HL-60 (cell line): ENCODE results near the gene E2F2.
A peak's percentile ranks its signal among the peaks of the same experiment; 100 is the strongest.

Source experiments
- DNase-seq, 2 experiments: peaks; one replicate each; pipeline ENCODE4 v3.0.0-alpha.2; 2010 to 2020; ENCODE audit warnings: low read depth in 1 of 2, low spot score in 1 of 2
- H3K27ac ChIP-seq: fragments of 250-450 bp; sonication (Bioruptor Pico); replicated peaks from 2 replicates; pipeline ENCODE4 v1.5.1; 2020; ENCODE audit warnings: mild to moderate bottlenecking, moderate library complexity
- H3K27me3 ChIP-seq: fragments of 250-450 bp; sonication (Bioruptor Pico); 2 replicates; pipeline ENCODE4 v1.5.1; 2021; ENCODE audit warnings: mild to moderate bottlenecking, moderate library complexity; ENCODE audit not compliant: insufficient read depth, poor library complexity, severe bottlenecking
- H3K4me3 ChIP-seq: replicated peaks from 2 replicates; pipeline ENCODE4 v1.5.1; 2011; ENCODE audit warnings: mild to moderate bottlenecking, control low read depth, low read length; ENCODE audit not compliant: insufficient read depth
- CTCF ChIP-seq: IDR thresholded peaks from one replicate; pipeline ENCODE4 v1.5.1; 2011; ENCODE audit warnings: low read length, control low read depth, inconsistent platforms; ENCODE audit not compliant: insufficient read depth
- GABPA ChIP-seq: IDR thresholded peaks from 2 replicates; pipeline ENCODE4 v1.6.1; 2012; ENCODE audit warnings: low read depth
- POLR2AphosphoS5 ChIP-seq: IDR thresholded peaks from 2 replicates; pipeline ENCODE4 v1.6.1; 2012; ENCODE audit warnings: low read depth
- REST ChIP-seq: IDR thresholded peaks from 2 replicates; pipeline ENCODE4 v1.6.1; 2012; ENCODE audit warnings: low read depth; ENCODE audit not compliant: insufficient replicate concordance
- SPI1 ChIP-seq: IDR thresholded peaks from 2 replicates; pipeline ENCODE4 v1.6.1; 2012; ENCODE audit warnings: low read depth, mild to moderate bottlenecking, borderline replicate concordance

The E2F2 gene

GRCh38 chr1:23556635-23557470, 25.8 kb upstream of the E2F2 start:
- no peak for DNase-seq
- no peak overlapping the region for H3K27ac ChIP-seq
- H3K27me3 ChIP-seq = peaks cover 72% of the 10 kb centered on the region
- H3K4me3 ChIP-seq = no peak overlapping the region
- no peak for TF ChIP-seq REST
- no peak for TF ChIP-seq SPI1
- TF ChIP-seq CTCF = no peak
- no peak for TF ChIP-seq GABPA
- TF ChIP-seq POLR2AphosphoS5 = no peak

GRCh38 chr1:23555986-23556634, 25.1 kb upstream of the E2F2 start:
- H3K27ac ChIP-seq = no peak overlapping the region
- no peak for DNase-seq
- peaks cover 69% of the 10 kb centered on the region for H3K27me3 ChIP-seq
- no peak overlapping the region for H3K4me3 ChIP-seq
- TF ChIP-seq CTCF (no peak), REST (no peak), SPI1 (no peak), POLR2AphosphoS5 (no peak), GABPA (no peak)

GRCh38 chr1:23555270-23555985, 24.4 kb upstream of the E2F2 start:
- peaks cover 65% of the 10 kb centered on the region for H3K27me3 ChIP-seq
- TF ChIP-seq POLR2AphosphoS5 = no peak
- TF ChIP-seq CTCF = no peak
- no peak for TF ChIP-seq SPI1
- no peak overlapping the region for H3K27ac ChIP-seq
- H3K4me3 ChIP-seq = peak overlapping the region; percentile 41
- no peak for DNase-seq
